CD4-positive, alpha-beta T cell (primary cell): Measurements from ENCODE around the gene PID1. TPM values are rescaled to one million over a fixed set of nuclear protein-coding genes. Genes with fewer than 3 reads are reported as not detected.
"Not testable (repeated sequence)": the region's sequence is repeated elsewhere in the genome, so short reads cannot be mapped to it uniquely, and the experiment has no call there.

Experiments
- ATAC-seq: fragments of 200-7000 bp; cut with Tn5 transposase; one replicate; pipeline ENCODE4 v1.10.0; 2022; ENCODE audit warnings: mild to moderate bottlenecking; ENCODE audit not compliant: poor library complexity
- CTCF ChIA-PET: fragments of 350-600 bp; sonication (Branson Sonifier 250); formaldehyde crosslinking; loops from one replicate; lab custom pipeline; 2021; ENCODE audit warnings: antibody characterized with exemption, inconsistent platforms; lab: Charles Lee
- POLR2A ChIA-PET: fragments of 350-600 bp; sonication (Branson Sonifier 250); formaldehyde crosslinking; loops from one replicate; lab custom pipeline; 2021; ENCODE audit warnings: antibody characterized with exemption, inconsistent platforms; lab: Charles Lee
- DNase-seq, 14 experiments: peaks; one replicate each; pipeline ENCODE4 v3.0.0-alpha.2; 2013 to 2020; ENCODE audit warnings: mixed read lengths in 2 of 14
- H3K27ac ChIP-seq, 2 donors: one replicate each; pipeline versions ENCODE4 v1.5.1 to v1.7.0; 2013; ENCODE audit warnings: low read length in 2 of 2, low read depth in 1 of 2, mild to moderate bottlenecking in 1 of 2
- H3K27me3 ChIP-seq, 2 experiments: 1 replicate in 1 of 2; 2 replicates in 1 of 2; pipeline versions ENCODE4 v1.6.1 to v1.7.0; 2013; ENCODE audit warnings: low read length in 2 of 2, control low read depth in 1 of 2, mild to moderate bottlenecking in 1 of 2, moderate library complexity in 1 of 2; ENCODE audit not compliant: insufficient read depth in 2 of 2, control insufficient read depth in 1 of 2
- H3K36me3 ChIP-seq: one replicate; pipeline ENCODE4 v1.6.1; 2013; ENCODE audit warnings: low read length, control low read depth; ENCODE audit not compliant: insufficient read depth
- H3K4me1 ChIP-seq: one replicate; pipeline ENCODE4 v1.6.1; 2013; ENCODE audit warnings: low read length, control low read depth; ENCODE audit not compliant: insufficient read depth
- H3K4me3 ChIP-seq: one replicate; pipeline ENCODE4 v1.5.1; 2013; ENCODE audit warnings: mild to moderate bottlenecking, low read length, moderate library complexity
- H3K9me3 ChIP-seq, 2 experiments: 1 replicate in 1 of 2; 2 replicates in 1 of 2; pipeline versions ENCODE4 v1.6.1 to v1.7.0; 2013; ENCODE audit warnings: low read length in 2 of 2, mild to moderate bottlenecking in 2 of 2, control low read depth in 1 of 2, moderate library complexity in 1 of 2; ENCODE audit not compliant: control insufficient read depth in 1 of 2, insufficient read depth in 1 of 2
- H3K27ac Mint-ChIP-seq: one replicate; pipeline ENCODE4 v1.8.0; 2020; ENCODE audit warnings: mixed read lengths
- H3K27me3 Mint-ChIP-seq: one replicate; pipeline ENCODE4 v1.8.0; 2021; ENCODE audit warnings: mixed read lengths
- H3K36me3 Mint-ChIP-seq: one replicate; pipeline ENCODE4 v1.8.0; 2021; ENCODE audit warnings: low read depth, mixed read lengths
- H3K4me1 Mint-ChIP-seq: one replicate; pipeline ENCODE4 v1.8.0; 2021; ENCODE audit warnings: low read depth, mixed read lengths
- H3K4me3 Mint-ChIP-seq: one replicate; pipeline ENCODE4 v1.8.0; 2020; ENCODE audit warnings: mild to moderate bottlenecking, mixed read lengths
- H3K9me3 Mint-ChIP-seq: one replicate; pipeline ENCODE4 v1.8.0; 2020; ENCODE audit warnings: mixed read lengths
- CTCF ChIP-seq: fragments of 200-600 bp; IDR thresholded peaks from one replicate; pipeline ENCODE4 v1.8.0; 2022; ENCODE audit warnings: antibody characterized with exemption, mild to moderate bottlenecking
- intact Hi-C, 2 experiments: fragments of 100-400 bp; cut with DNase I in 1 of 2; cut with micrococcal nuclease in 1 of 2; formaldehyde crosslinking; loops; one replicate each; pipeline versions ENCODE4 v1.15.1 to v1.9.0; 2023 to 2025; cut with DNase I, micrococcal nuclease
- total RNA-seq, 174 experiments: library from RNA in 2 of 174; stranded (reverse) in 2 of 174; gene quantifications; one replicate each; pipeline ENCODE4 v1.2.3 and lab custom pipeline; 2021 to 2026

Gene PID1
- total RNA-seq, 2 experiments from 2014 or later, result 0.38 to 0.53 TPM

DNA sequence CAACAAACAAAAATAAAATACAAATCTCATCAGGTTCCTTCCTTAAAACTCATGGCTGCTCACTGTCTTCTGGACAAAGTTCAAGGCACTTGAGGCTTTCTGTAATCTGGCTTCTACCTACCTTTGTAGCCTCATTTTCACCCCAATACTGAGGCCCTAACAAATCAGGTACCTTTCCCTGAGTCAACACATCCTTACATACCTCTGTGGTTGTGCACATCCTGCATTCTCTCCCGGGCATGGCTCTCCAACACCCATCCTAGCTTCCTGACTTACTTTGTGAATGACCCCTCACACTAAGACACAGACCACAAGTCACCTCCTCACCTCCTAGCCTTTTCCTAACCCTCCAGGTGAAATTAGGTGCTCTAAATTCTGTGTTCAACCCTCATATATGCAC is 190.9 kb downstream of the PID1 start:
- ATAC-seq, result no peak
- H3K27ac ChIP-seq, result no peak overlapping the region
- no peaks in the 10 kb centered on the region for H3K4me1 ChIP-seq
- peaks cover 18% of the 10 kb centered on the region for H3K9me3 Mint-ChIP-seq
- H3K27me3 ChIP-seq, result no peaks in the 10 kb centered on the region
- no peaks in the 10 kb centered on the region for H3K27me3 Mint-ChIP-seq
- ChIA-PET POLR2A (no interaction called here), CTCF (no interaction called here)
- H3K27ac Mint-ChIP-seq, result no peak overlapping the region
- no peak overlapping the region for H3K4me3 ChIP-seq
- no peak for DNase-seq
- intact Hi-C loops, result no loop called here
- no peaks in the 10 kb centered on the region for H3K4me1 Mint-ChIP-seq
- peaks cover 0 to 4% of the 10 kb centered on the region in 2 experiments for H3K9me3 ChIP-seq
- H3K36me3 Mint-ChIP-seq, result no peaks in the 10 kb centered on the region
- no peak for TF ChIP-seq CTCF
- no peak overlapping the region for H3K4me3 Mint-ChIP-seq
- no peaks in the 10 kb centered on the region for H3K36me3 ChIP-seq

DNA sequence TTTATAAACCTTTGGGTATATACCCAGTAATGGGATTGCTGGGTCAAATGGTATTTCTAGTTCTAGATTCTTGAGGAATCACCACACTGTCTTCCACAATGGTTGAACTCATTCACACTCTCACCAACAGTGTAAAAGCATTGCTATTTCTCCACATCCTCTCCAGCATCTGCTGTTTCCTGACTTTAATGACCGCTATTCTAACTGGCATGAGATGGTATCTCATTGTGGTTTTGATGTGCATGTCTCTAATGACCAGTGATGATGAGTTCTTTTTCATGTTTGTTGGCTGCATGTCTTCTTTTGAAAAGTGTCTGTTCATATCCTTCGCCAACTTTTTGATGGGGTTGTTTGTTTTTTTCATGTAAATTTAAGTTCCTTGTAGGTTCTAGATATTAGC is 194.2 kb downstream of the PID1 start:
- H3K4me1 ChIP-seq, H3K4me1 Mint-ChIP-seq, H3K36me3 ChIP-seq, H3K36me3 Mint-ChIP-seq, DNase-seq, H3K27ac Mint-ChIP-seq, CTCF ChIA-PET, H3K4me3 Mint-ChIP-seq, H3K27ac ChIP-seq, intact Hi-C loops, H3K9me3 ChIP-seq, H3K27me3 ChIP-seq, H3K4me3 ChIP-seq, H3K27me3 Mint-ChIP-seq, ATAC-seq, POLR2A ChIA-PET: not testable (repeated sequence)
- H3K9me3 Mint-ChIP-seq, result peaks cover 18% of the 10 kb centered on the region

DNA sequence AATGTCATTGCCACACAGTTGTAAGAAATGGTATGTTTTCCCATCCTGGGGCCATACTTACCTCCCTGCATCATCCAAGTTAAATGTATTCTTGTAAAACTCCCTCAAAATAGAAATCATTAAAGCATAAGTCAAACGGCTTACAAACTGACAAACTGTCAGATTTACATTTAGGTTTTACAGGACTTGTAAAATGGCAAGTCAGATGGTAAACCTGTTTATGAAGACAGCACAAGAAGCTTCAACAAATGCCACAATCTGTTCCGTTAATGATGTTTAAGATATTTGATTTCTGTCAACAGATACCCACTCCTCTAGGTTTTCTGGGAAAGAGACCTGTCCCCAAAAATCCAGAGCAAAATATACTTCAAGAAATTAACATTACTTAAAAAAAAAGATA is 197.2 kb downstream of the PID1 start:
- H3K36me3 ChIP-seq, result no peaks in the 10 kb centered on the region
- no peaks in the 10 kb centered on the region for H3K4me1 Mint-ChIP-seq
- H3K27me3 Mint-ChIP-seq, result no peaks in the 10 kb centered on the region
- peaks cover 14% of the 10 kb centered on the region for H3K9me3 Mint-ChIP-seq
- H3K4me1 ChIP-seq, result no peaks in the 10 kb centered on the region
- TF ChIP-seq CTCF, result no peak
- CTCF ChIA-PET, result no interaction called here
- peaks cover 0 to 3% of the 10 kb centered on the region in 2 experiments for H3K9me3 ChIP-seq
- ATAC-seq, result no peak
- H3K27ac Mint-ChIP-seq, result no peak overlapping the region
- POLR2A ChIA-PET, result no interaction called here
- no peaks in the 10 kb centered on the region for H3K27me3 ChIP-seq
- no peak for DNase-seq
- H3K4me3 Mint-ChIP-seq, result no peak overlapping the region
- intact Hi-C loops, result no loop called here
- no peak overlapping the region for H3K4me3 ChIP-seq
- no peak overlapping the region for H3K27ac ChIP-seq
- no peaks in the 10 kb centered on the region for H3K36me3 Mint-ChIP-seq

DNA sequence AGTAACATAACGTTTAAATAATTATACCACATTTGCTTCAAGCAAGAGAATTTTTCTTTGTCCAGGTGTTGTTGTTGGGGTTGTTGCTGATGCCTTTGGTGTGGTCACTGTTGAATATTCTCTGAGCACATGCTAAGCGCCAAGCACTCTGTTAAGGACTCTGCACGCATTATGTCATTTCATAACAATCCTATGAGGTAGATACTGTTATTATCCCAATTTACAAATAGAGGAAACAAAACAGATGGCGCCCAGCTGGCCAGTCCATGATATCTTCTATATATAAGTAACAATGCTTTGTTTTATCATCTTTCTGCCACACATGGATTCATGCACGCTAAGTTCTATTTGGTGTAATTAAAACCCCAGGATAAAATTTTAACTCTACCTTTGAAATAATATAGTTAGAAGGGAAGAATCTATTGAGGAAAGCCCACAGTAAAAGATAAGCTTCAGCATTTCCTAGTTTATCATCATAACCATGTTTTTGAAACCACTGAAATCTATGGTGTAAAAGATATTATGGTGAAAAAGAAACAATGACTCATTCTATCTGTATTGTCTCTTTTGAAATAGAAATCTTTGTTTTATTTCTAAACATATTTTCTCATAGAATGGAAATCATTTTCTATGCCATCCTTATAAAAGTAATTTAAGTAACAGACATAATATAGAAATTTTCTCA is 199.7 kb downstream of the PID1 start:
- ATAC-seq (no peak), DNase-seq (no peak)
- no peaks in the 10 kb centered on the region for H3K27me3 Mint-ChIP-seq
- H3K4me1 ChIP-seq, result no peaks in the 10 kb centered on the region
- ChIA-PET POLR2A (no interaction called here), CTCF (no interaction called here)
- no peak overlapping the region for H3K4me3 ChIP-seq
- no peaks in the 10 kb centered on the region for H3K36me3 ChIP-seq
- no peak overlapping the region for H3K27ac ChIP-seq
- intact Hi-C loops, result no loop called here
- peaks cover 0 to 10% of the 10 kb centered on the region in 2 experiments for H3K9me3 ChIP-seq
- no peaks in the 10 kb centered on the region for H3K27me3 ChIP-seq
- H3K4me3 Mint-ChIP-seq, result no peak overlapping the region
- no peak overlapping the region for H3K27ac Mint-ChIP-seq
- no peaks in the 10 kb centered on the region for H3K36me3 Mint-ChIP-seq
- H3K9me3 Mint-ChIP-seq, result peaks cover 6% of the 10 kb centered on the region
- no peak for TF ChIP-seq CTCF
- H3K4me1 Mint-ChIP-seq, result no peaks in the 10 kb centered on the region
